B cell (primary cell): ENCODE measurements around the gene RBM19. TPM values are rescaled to one million over a fixed set of nuclear protein-coding genes. Genes with fewer than 3 reads are reported as not detected.

Experiments
- ATAC-seq: fragments of 200-7000 bp; cut with Tn5 transposase; one replicate; pipeline ENCODE4 v1.10.0; 2021; ENCODE audit warnings: low read depth, mild to moderate bottlenecking, moderate number of reproducible peaks, moderate library complexity
- CTCF ChIA-PET: fragments of 350-600 bp; sonication (Branson Sonifier 250); formaldehyde crosslinking; loops from one replicate; lab custom pipeline; 2021; ENCODE audit warnings: antibody characterized with exemption, inconsistent platforms; lab: Charles Lee
- POLR2A ChIA-PET: fragments of 350-600 bp; sonication (Branson Sonifier 250); formaldehyde crosslinking; loops from one replicate; lab custom pipeline; 2021; ENCODE audit warnings: antibody characterized with exemption; lab: Charles Lee
- DNase-seq: peaks from one replicate; pipeline ENCODE4 v3.0.0; 2013
- H2AFZ ChIP-seq: 2 replicates; pipeline ENCODE4 v1.6.1; 2012; ENCODE audit warnings: mild to moderate bottlenecking, low read depth, low read length; ENCODE audit not compliant: insufficient read depth, poor library complexity, severe bottlenecking
- H3K27ac ChIP-seq, 2 donors: 1 replicate in 1 of 2; 2 replicates in 1 of 2; pipeline ENCODE4 v1.5.1; 2012 to 2013; ENCODE audit warnings: low read length in 2 of 2, mild to moderate bottlenecking in 2 of 2, moderate library complexity in 1 of 2
- H3K27me3 ChIP-seq, 4 experiments: fragments of 200-600 bp in 1 of 4; sonication (generic) in 1 of 4; replicated peaks in 1 of 4; 1 replicate in 2 of 4; 2 replicates in 2 of 4; pipeline versions ENCODE4 v1.6.1 to v1.7.0; 2013 to 2016; ENCODE audit warnings: low read length in 3 of 4, mild to moderate bottlenecking in 2 of 4, mixed read lengths in 1 of 4, moderate library complexity in 1 of 4; ENCODE audit not compliant: insufficient read depth in 4 of 4, control insufficient read depth in 3 of 4; ENCODE audit errors: control extremely low read depth in 1 of 4
- H3K36me3 ChIP-seq, 2 experiments: replicated peaks in 1 of 2; 1 replicate in 1 of 2; 2 replicates in 1 of 2; pipeline versions ENCODE4 v1.6.1 to v1.7.1; 2013; ENCODE audit warnings: low read length in 1 of 2; ENCODE audit not compliant: insufficient read depth in 2 of 2, control insufficient read depth in 1 of 2; ENCODE audit errors: control extremely low read depth in 1 of 2, extremely low read depth in 1 of 2
- H3K4me1 ChIP-seq, 2 donors: fragments of 200-600 bp in 1 of 2; sonication (generic) in 1 of 2; 1 replicate in 1 of 2; 2 replicates in 1 of 2; pipeline versions ENCODE4 v1.5.1 to v1.6.1; 2013 to 2017; ENCODE audit warnings: low read length in 2 of 2; ENCODE audit not compliant: control insufficient read depth in 2 of 2, insufficient read depth in 2 of 2
- H3K4me2 ChIP-seq: replicated peaks from 2 replicates; pipeline ENCODE3; 2012; ENCODE audit warnings: mild to moderate bottlenecking, low read depth, low read length; ENCODE audit not compliant: poor library complexity, severe bottlenecking
- H3K4me3 ChIP-seq, 5 experiments: fragments of 200-600 bp in 1 of 5; sonication (generic) in 1 of 5; 1 replicate in 3 of 5; 2 replicates in 2 of 5; pipeline versions ENCODE4 v1.5.1 to v1.7.0; 2011 to 2016; ENCODE audit warnings: low read length in 4 of 5, mild to moderate bottlenecking in 4 of 5, low read depth in 2 of 5, control low read depth in 1 of 5, moderate library complexity in 1 of 5; ENCODE audit not compliant: insufficient read depth in 1 of 5; ENCODE audit errors: control extremely low read depth in 1 of 5, extremely low read depth in 1 of 5
- H3K79me2 ChIP-seq: fragments of 200-600 bp; sonication (generic); one replicate; pipeline ENCODE4 v1.6.0; 2016; ENCODE audit warnings: low read length; ENCODE audit not compliant: control insufficient read depth, insufficient read depth
- H3K9ac ChIP-seq: fragments of 200-600 bp; sonication (generic); 2 replicates; pipeline ENCODE4 v1.6.1; 2017; ENCODE audit warnings: mild to moderate bottlenecking, low read length, moderate library complexity
- H3K9me3 ChIP-seq, 3 donors: one replicate each; pipeline versions ENCODE4 v1.6.1 to v1.7.1; 2013; ENCODE audit warnings: low read length in 2 of 3; ENCODE audit not compliant: control insufficient read depth in 2 of 3, insufficient read depth in 1 of 3; ENCODE audit errors: control extremely low read depth in 1 of 3
- H4K20me1 ChIP-seq: 2 replicates; pipeline ENCODE4 v1.6.0; 2012; ENCODE audit warnings: mild to moderate bottlenecking, low read length; ENCODE audit not compliant: insufficient read depth, control insufficient read depth, poor library complexity, severe bottlenecking
- H3K27ac Mint-ChIP-seq: one replicate; pipeline ENCODE4 v1.8.0; 2021; ENCODE audit warnings: mixed read lengths
- H3K27me3 Mint-ChIP-seq: one replicate; pipeline ENCODE4 v1.8.0; 2021; ENCODE audit warnings: mixed read lengths
- H3K4me1 Mint-ChIP-seq: one replicate; pipeline ENCODE4 v1.8.0; 2021; ENCODE audit warnings: mixed read lengths
- H3K4me3 Mint-ChIP-seq: one replicate; pipeline ENCODE4 v1.8.0; 2021; ENCODE audit warnings: mixed read lengths
- H3K9me3 Mint-ChIP-seq: one replicate; pipeline ENCODE4 v1.8.0; 2022; ENCODE audit warnings: mixed read lengths; ENCODE audit not compliant: insufficient read depth
- EZH2 ChIP-seq: IDR thresholded peaks from 2 replicates; pipeline ENCODE4 v1.6.1; 2012; ENCODE audit warnings: borderline replicate concordance, low read depth, mild to moderate bottlenecking, moderate library complexity, low read length; ENCODE audit not compliant: insufficient read depth, poor library complexity, severe bottlenecking
- WGBS: methylation state at CpG from one replicate; pipeline ENCODE4 v1.1.5; 2013; ENCODE audit warnings: missing lambda C conversion rate; ENCODE audit not compliant: insufficient coverage; 5-methylcytosine and 5-hydroxymethylcytosine counted together
- intact Hi-C: fragments of 100-400 bp; cut with micrococcal nuclease; formaldehyde crosslinking; loops from one replicate; pipeline ENCODE4 v1.10.0; 2022
- polyA plus RNA-seq: library from polyadenylated mRNA; depleted of rRNA; stranded (reverse); fragments of >200 nt; gene quantifications from 2 replicates; pipeline ENCODE4 v1.2.3, GENCODE V29; 2012
- total RNA-seq, 2 donors: library from RNA; stranded (reverse); fragments of 120-200 nt in 1 of 2; gene quantifications; 1 replicate in 1 of 2; 2 replicates in 1 of 2; pipeline versions ENCODE4 v1.2.3 to v1.2.4, GENCODE V29; 2013 to 2022
- TF ChIP-seq, protein P1 (sequence below): fragments of 200-600 bp; IDR thresholded peaks from one replicate; pipeline ENCODE4 v1.8.0; 2022; ENCODE audit warnings: antibody characterized with exemption, mild to moderate bottlenecking

Gene RBM19
- total and polyA plus RNA-seq, 2 donors (not counting 1 experiment from before 2014, with no cell fraction given): 43.1 to 90.0 TPM

DNA sequence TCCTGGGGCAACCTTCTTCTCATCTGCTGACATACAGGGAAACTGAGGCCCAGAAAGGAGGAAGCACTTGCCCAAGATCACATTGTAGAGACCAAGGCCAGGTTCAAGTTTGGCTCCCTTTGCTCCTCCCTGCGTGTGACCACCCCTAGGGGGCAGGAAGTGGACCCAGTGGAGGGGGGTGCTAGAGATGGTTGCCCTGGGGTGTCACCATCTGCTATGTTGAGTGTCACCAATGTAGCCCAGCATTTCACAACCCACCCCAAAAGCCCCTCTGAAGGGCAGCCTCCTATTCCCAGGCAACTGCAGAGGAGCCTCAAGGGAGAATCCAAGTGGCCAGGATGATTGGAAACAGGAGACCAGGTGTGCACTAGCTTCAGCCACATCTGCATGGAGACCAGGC lies 12.0 kb upstream of the RBM19 start:
- Histone ChIP-seq H3K79me2 (no peaks in the 10 kb centered on the region), H2AFZ (no peak overlapping the region), H3K36me3 (no peaks in the 10 kb centered on the region), H3K4me1 (no peaks in the 10 kb centered on the region), H3K4me2 (no peak overlapping the region), H3K9ac (no peak overlapping the region), H3K27ac (no peak overlapping the region), H3K9me3 (peaks cover 0 to 7% (median 0%) of the 10 kb centered on the region in 3 donors), H4K20me1 (no peaks in the 10 kb centered on the region), H3K4me3 (no peak overlapping the region), H3K27me3 (peaks cover 0 to 37% (median 8%) of the 10 kb centered on the region in 4 experiments)
- ChIA-PET CTCF (no interaction called here), POLR2A (no interaction called here)
- DNase-seq: no peak
- H3K4me1 Mint-ChIP-seq: peaks cover 1% of the 10 kb centered on the region
- TF ChIP-seq, protein P1, sequence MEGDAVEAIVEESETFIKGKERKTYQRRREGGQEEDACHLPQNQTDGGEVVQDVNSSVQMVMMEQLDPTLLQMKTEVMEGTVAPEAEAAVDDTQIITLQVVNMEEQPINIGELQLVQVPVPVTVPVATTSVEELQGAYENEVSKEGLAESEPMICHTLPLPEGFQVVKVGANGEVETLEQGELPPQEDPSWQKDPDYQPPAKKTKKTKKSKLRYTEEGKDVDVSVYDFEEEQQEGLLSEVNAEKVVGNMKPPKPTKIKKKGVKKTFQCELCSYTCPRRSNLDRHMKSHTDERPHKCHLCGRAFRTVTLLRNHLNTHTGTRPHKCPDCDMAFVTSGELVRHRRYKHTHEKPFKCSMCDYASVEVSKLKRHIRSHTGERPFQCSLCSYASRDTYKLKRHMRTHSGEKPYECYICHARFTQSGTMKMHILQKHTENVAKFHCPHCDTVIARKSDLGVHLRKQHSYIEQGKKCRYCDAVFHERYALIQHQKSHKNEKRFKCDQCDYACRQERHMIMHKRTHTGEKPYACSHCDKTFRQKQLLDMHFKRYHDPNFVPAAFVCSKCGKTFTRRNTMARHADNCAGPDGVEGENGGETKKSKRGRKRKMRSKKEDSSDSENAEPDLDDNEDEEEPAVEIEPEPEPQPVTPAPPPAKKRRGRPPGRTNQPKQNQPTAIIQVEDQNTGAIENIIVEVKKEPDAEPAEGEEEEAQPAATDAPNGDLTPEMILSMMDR: no peak
- no peak for TF ChIP-seq EZH2
- no peak overlapping the region for H3K4me3 Mint-ChIP-seq
- intact Hi-C loops: no loop called here
- H3K9me3 Mint-ChIP-seq: no peaks in the 10 kb centered on the region
- no peak for ATAC-seq
- peaks cover 50% of the 10 kb centered on the region for H3K27me3 Mint-ChIP-seq
- no peak overlapping the region for H3K27ac Mint-ChIP-seq
- WGBS: no CpG with 5 or more reads among the region's 1 CpG

DNA sequence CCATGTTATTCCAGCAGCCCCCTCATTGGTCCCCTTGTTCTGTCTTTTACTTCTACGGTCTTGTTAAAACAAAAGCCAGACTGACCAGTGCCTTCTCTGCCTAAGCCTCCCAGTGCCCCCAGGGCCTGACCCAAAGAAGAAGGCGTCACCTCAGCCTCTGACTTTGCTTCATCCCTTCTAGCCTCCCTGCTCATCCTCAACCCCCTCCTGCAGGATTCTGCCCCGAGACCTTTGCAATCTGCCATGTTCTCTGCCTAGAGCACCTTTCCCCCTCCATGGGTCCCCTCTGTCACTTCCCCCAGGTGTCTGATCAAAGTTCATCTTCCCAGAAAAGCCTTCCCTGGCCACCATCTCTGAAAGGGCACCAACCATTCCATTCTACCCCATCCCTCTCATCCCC lies 7.9 kb upstream of the RBM19 start:
- Histone ChIP-seq H2AFZ (no peak overlapping the region), H3K79me2 (no peaks in the 10 kb centered on the region), H3K9me3 (no peaks in the 10 kb centered on the region), H3K27me3 (peaks cover 0 to 33% (median 7%) of the 10 kb centered on the region in 4 experiments), H3K36me3 (no peaks in the 10 kb centered on the region), H4K20me1 (no peaks in the 10 kb centered on the region), H3K4me1 (peaks cover 3 to 4% of the 10 kb centered on the region in 2 donors), H3K4me2 (no peak overlapping the region), H3K9ac (no peak overlapping the region), H3K27ac (no peak overlapping the region), H3K4me3 (no peak overlapping the region)
- CTCF ChIA-PET: no interaction called here
- ATAC-seq: no peak
- no peak overlapping the region for H3K27ac Mint-ChIP-seq
- POLR2A ChIA-PET: no interaction called here
- intact Hi-C loops: no loop called here
- 91% methylated on average over 3 of the region's 3 CpGs for WGBS
- peaks cover 52% of the 10 kb centered on the region for H3K27me3 Mint-ChIP-seq
- H3K4me3 Mint-ChIP-seq: no peak overlapping the region
- DNase-seq: no peak
- no peak for TF ChIP-seq EZH2
- TF ChIP-seq, protein P1: no peak
- no peaks in the 10 kb centered on the region for H3K9me3 Mint-ChIP-seq
- peaks cover 8% of the 10 kb centered on the region for H3K4me1 Mint-ChIP-seq
